Transverse colon (tissue), 4 donors: ENCODE data around the gene CFAP299. TPM values are rescaled to one million over a fixed set of nuclear protein-coding genes. Genes with fewer than 3 reads are reported as not detected.

Experiments used
- DNase-seq: peaks from one replicate; pipeline ENCODE4 v3.0.0-alpha.2; 2019
- H3K27ac ChIP-seq, 4 donors: fragments of 200-600 bp; sonication (generic); 2 replicates each; pipeline ENCODE4 v1.5.1; 2016 to 2018; ENCODE audit warnings: inconsistent platforms in 4 of 4
- H3K27me3 ChIP-seq: fragments of 200-600 bp; sonication (generic); 2 replicates; pipeline ENCODE4 v1.5.1; 2017; ENCODE audit warnings: inconsistent platforms
- H3K36me3 ChIP-seq, 4 donors: fragments of 200-600 bp; sonication (generic); 2 replicates each; pipeline ENCODE4 v1.5.1; 2017 to 2019; ENCODE audit warnings: inconsistent platforms in 4 of 4
- H3K4me1 ChIP-seq, 4 donors: fragments of 200-600 bp; sonication (generic); 2 replicates each; pipeline ENCODE4 v1.5.1; 2017 to 2020; ENCODE audit warnings: inconsistent platforms in 4 of 4
- H3K4me3 ChIP-seq, 4 donors: fragments of 200-600 bp; sonication (generic); 1 replicate in 1 of 4; 2 replicates in 3 of 4; pipeline versions ENCODE4 v1.5.1 to v1.6.1; 2017 to 2019; ENCODE audit warnings: inconsistent platforms in 4 of 4
- H3K9me3 ChIP-seq, 2 donors: fragments of 200-600 bp; sonication (generic); 2 replicates each; pipeline ENCODE4 v1.5.1; 2017 to 2019; ENCODE audit warnings: inconsistent platforms in 2 of 2
- EP300 ChIP-seq: sonication (generic); formaldehyde crosslinking; IDR thresholded peaks from one replicate; pipeline ENCODE4 v1.6.1; 2017; ENCODE audit warnings: antibody characterized with exemption, low read depth
- POLR2A ChIP-seq: fragments of 450-650 bp; IDR thresholded peaks from one replicate; pipeline ENCODE4 v1.6.1; 2016; ENCODE audit warnings: antibody characterized with exemption, mild to moderate bottlenecking, moderate library complexity
- POLR2AphosphoS5 ChIP-seq, 3 donors: sonication (generic); formaldehyde crosslinking; IDR thresholded peaks; one replicate each; pipeline ENCODE4 v1.6.1; 2016; ENCODE audit warnings: antibody characterized with exemption in 3 of 3
- WGBS, 2 donors: methylation state at CpG; one replicate each; pipeline ENCODE4 v1.1.5; 2018; ENCODE audit warnings: low coverage in 1 of 2; 5-methylcytosine and 5-hydroxymethylcytosine counted together
- in situ Hi-C, 4 donors: fragments of 200-750 bp; cut with MboI; loops; one replicate each; pipeline versions ENCODE4 v1.15.0 to v1.15.1; 2017; ENCODE audit warnings: low sequenced_read_pairs in 3 of 4, low pct_ligation_motif_present in 1 of 4, low pct_unique_long_range_greater_than_20kb in 1 of 4
- intact Hi-C: fragments of 100-400 bp; cut with DNase I; formaldehyde crosslinking; loops from one replicate; pipeline ENCODE4 v1.15.1; 2023; ENCODE audit warnings: low total_unique reads
- total RNA-seq, 4 donors: library from RNA; depleted of rRNA; stranded (reverse); fragments of >200 nt; gene quantifications; one replicate each; pipeline ENCODE4 v1.1.0, GENCODE V29; 2016
- TF ChIP-seq, protein P1 (sequence below), 5 experiments: fragments of 200-600 bp in 3 of 5; fragments of 450-650 bp in 2 of 5; sonication (generic) in 3 of 5; IDR thresholded peaks; 1 replicate in 2 of 5; 2 replicates in 3 of 5; pipeline ENCODE4 v1.5.1; 2016 to 2017; ENCODE audit warnings: antibody characterized with exemption in 5 of 5, inconsistent platforms in 3 of 5, mild to moderate bottlenecking in 2 of 5, moderate library complexity in 1 of 5

CFAP299 gene
- total RNA-seq, 4 donors from 2014 or later: not detected

DNA sequence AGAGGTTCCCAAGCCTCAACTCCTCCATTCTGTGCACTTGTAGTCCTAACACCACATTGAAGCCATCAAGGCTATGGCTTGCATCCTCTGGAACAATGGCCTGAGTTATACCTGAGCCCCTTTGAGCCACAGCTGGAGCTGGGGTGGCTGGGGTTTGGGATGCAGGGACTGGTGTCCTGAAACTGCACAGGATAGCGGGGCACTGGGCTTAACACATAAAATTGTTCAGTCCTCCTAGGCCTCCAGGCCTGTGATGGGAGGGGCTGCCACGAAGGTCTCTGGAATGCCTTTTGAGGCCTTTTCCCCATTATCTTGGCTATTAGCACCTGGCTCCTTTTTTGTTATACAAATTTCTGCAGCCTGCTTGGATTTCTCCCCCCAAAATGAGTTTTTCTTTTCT is 35.5 kb downstream of the CFAP299 start:
- WGBS, 2 donors: 87% methylated on average over 2 of the region's 2 CpGs; no CpG with 5 or more reads in 1 of the 2 donors
- in situ Hi-C loops: loop anchor here (25.0 kb wide), 3 partner anchors 666 to 991 kb away; partner anchors contain the start of gene BMP3 (in 1 of the 4)
- no peaks in the 10 kb centered on the region for H3K4me1 ChIP-seq
- no peak for DNase-seq
- intact Hi-C loops: no loop called here
- H3K27me3 ChIP-seq: no peaks in the 10 kb centered on the region
- no peak overlapping the region for H3K4me3 ChIP-seq
- H3K9me3 ChIP-seq: peaks cover 0 to 3% of the 10 kb centered on the region in 2 donors
- no peak overlapping the region for H3K27ac ChIP-seq
- TF ChIP-seq POLR2A (no peak), EP300 (no peak), POLR2AphosphoS5 (IDR thresholded peaks at IDR 0.05) (no peak)
- TF ChIP-seq, protein P1, sequence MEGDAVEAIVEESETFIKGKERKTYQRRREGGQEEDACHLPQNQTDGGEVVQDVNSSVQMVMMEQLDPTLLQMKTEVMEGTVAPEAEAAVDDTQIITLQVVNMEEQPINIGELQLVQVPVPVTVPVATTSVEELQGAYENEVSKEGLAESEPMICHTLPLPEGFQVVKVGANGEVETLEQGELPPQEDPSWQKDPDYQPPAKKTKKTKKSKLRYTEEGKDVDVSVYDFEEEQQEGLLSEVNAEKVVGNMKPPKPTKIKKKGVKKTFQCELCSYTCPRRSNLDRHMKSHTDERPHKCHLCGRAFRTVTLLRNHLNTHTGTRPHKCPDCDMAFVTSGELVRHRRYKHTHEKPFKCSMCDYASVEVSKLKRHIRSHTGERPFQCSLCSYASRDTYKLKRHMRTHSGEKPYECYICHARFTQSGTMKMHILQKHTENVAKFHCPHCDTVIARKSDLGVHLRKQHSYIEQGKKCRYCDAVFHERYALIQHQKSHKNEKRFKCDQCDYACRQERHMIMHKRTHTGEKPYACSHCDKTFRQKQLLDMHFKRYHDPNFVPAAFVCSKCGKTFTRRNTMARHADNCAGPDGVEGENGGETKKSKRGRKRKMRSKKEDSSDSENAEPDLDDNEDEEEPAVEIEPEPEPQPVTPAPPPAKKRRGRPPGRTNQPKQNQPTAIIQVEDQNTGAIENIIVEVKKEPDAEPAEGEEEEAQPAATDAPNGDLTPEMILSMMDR (IDR thresholded peaks at IDR 0.05): no peak
- H3K36me3 ChIP-seq: no peaks in the 10 kb centered on the region

DNA sequence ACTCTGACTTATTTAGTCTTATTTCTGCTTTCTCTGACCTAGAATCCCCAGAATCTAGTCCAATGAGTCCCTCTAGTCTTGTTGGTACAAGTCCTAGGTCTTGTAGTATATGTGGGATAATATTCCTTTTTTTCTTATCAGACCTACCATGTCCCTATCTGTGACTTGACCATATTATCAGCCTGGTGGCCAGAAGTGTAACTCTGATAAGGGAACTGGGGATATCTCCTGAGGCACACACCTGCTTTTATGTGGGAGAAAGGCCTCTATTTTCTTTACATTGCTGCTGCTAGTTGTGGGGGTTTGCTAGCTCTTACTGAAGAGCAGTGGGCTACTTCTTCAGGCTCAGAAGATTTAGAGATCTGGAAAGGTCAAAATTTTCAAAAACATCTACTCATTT is 38.6 kb downstream of the CFAP299 start:
- H3K4me3 ChIP-seq: no peak overlapping the region
- intact Hi-C loops: no loop called here
- no peaks in the 10 kb centered on the region for H3K4me1 ChIP-seq
- no peak overlapping the region for H3K27ac ChIP-seq
- H3K27me3 ChIP-seq: no peaks in the 10 kb centered on the region
- no peaks in the 10 kb centered on the region for H3K36me3 ChIP-seq
- peaks cover 0 to 3% of the 10 kb centered on the region in 2 donors for H3K9me3 ChIP-seq
- TF ChIP-seq, protein P1 (IDR thresholded peaks at IDR 0.05): no peak
- TF ChIP-seq POLR2A (no peak), POLR2AphosphoS5 (IDR thresholded peaks at IDR 0.05) (no peak), EP300 (no peak)
- in situ Hi-C loops: loop anchor here (25.0 kb wide), 3 partner anchors 663 to 988 kb away; partner anchors contain the start of gene BMP3 (in 1 of the 4)
- no peak for DNase-seq

DNA sequence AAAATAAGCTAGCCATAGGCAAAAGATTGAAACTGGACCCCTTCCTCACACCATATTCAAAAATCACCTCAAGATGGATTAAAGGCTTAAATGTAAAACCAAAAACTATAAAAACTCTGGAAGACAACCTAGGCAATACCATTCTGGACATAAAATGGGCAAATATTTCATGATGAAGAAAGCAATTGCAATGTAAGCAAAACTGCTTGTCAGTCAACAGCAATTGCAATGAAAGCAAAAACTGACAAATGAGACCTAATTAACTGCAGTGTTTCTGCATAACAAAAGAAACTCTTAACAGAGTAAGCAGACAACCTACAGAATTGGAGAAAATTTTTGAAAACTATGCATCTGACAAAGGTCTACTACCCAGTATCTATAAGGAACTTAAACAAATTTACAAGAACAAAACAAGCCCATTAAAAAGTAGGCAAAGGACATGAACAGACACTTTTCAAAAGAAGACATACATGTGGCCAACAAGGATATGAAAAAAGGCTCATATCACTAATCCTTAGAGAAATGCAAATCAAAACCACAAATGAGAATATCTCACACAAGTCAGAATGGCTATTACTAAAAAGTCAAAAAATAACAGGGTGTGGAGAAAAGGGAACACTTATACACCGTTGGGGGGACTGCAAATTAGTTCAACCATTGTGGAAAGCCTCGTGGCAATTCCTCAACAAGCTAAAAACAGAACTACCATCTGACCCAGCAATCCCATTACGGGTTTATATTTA is 46.7 kb downstream of the CFAP299 start:
- Histone ChIP-seq H3K4me1 (no peaks in the 10 kb centered on the region), H3K27me3 (no peaks in the 10 kb centered on the region), H3K36me3 (no peaks in the 10 kb centered on the region), H3K9me3 (no peaks in the 10 kb centered on the region), H3K27ac (no peak overlapping the region), H3K4me3 (no peak overlapping the region)
- 59 to 100% methylated on average over 1 to 3 of the region's 3 CpGs for WGBS, 2 donors
- no peak for TF ChIP-seq EP300
- no peak for TF ChIP-seq POLR2A
- no peak for TF ChIP-seq POLR2AphosphoS5 (IDR thresholded peaks at IDR 0.05)
- TF ChIP-seq, protein P1 (IDR thresholded peaks at IDR 0.05): no peak
- in situ Hi-C loops (no loop called here), intact Hi-C loops (no loop called here)
- DNase-seq: no peak

DNA sequence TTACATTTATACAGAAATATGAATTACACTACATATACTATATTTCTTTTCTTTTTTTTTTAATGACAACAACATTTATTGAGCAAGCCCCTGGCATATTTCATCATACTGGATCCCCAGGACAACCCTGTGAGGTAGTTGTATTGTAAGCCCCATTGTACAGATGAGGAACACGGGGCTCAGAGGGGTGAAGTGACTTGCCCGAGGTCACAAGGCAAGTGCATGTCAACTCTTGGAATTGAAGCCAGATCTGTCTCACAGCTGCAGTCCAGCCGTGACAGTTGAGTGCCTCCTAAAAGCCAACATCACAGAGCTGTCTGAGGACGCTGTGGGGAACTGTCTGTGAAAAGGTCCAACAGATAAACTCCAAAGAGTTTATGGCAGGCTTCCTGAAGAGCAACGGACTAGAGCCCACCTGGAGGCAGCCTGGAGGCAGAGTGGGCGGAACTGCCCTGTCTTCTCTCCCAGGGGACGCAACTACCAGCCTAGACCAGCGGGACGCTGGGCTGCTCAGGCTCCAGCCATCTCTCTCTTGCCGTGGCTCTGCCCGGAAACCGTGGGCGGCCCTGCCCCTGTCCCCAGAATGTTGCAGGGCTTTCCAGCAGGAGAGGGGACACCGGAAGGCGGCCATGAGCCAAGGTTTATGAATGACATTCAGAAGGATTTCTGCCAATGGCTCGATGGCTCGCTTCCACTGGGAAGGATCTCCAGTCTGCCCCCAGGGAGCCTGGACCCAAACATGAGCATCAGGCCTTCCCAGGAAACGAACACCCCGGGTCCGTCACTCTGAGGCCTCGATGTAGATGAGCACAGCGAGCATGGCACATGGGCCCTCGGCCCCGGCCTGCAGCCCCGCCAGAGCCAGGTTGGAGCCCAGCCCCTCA is 50.1 kb downstream of the CFAP299 start:
- DNase-seq: no peak
- intact Hi-C loops (no loop called here), in situ Hi-C loops (no loop called here)
- no peaks in the 10 kb centered on the region for H3K36me3 ChIP-seq
- TF ChIP-seq EP300 (no peak), POLR2A (no peak), POLR2AphosphoS5 (IDR thresholded peaks at IDR 0.05) (no peak)
- TF ChIP-seq, protein P1 (IDR thresholded peaks at IDR 0.05): no peak
- H3K4me3 ChIP-seq: no peak overlapping the region
- H3K27me3 ChIP-seq: no peaks in the 10 kb centered on the region
- WGBS, 2 donors: 95% methylated on average over 6 to 23 of the region's 25 CpGs
- no peaks in the 10 kb centered on the region for H3K4me1 ChIP-seq
- no peaks in the 10 kb centered on the region for H3K9me3 ChIP-seq
- no peak overlapping the region for H3K27ac ChIP-seq
